SHP77 (cell line): ENCODE measurements around the gene BCAS1.
A peak's percentile ranks its signal among the peaks of the same experiment; 100 is the strongest.

Source experiments
- DNase-seq, 2 experiments: peaks; one replicate each; lab custom pipeline; 2025; lab: John Stamatoyannopoulos, UW

BCAS1 gene

DNA sequence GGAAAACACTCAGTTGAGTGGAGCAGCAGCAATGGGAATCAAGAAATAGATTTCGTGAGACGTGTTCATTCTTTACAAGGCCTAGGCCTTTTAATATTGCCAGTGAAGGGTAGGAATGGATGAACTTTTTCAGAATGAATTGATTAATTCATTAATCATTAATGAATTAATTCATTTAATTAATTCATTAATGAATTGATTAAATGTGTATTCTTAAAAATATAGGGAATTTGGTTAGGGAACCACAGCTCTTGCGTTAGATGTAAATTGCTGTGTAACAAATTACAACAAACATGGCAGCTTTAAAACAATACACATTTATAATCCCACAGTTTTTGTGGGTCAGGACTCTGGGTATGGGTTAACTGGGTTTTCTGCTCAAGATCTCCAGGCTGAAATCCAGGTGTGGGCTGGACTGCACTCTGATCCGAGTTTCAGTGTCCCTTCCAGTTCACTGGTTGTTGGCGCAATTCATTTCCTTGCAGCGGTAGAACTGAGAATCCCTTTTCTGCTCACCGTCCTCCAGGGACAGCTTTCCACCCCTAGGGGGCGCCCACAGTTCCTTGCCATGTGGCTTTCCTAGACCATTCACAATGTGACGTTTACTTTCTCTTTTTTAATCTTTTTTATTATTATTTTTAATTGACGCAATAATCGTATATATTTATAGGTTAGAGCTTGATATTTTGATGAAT is 32.8 kb upstream of the BCAS1 start:
- peak; percentile 58 to 62 for DNase-seq

DNA sequence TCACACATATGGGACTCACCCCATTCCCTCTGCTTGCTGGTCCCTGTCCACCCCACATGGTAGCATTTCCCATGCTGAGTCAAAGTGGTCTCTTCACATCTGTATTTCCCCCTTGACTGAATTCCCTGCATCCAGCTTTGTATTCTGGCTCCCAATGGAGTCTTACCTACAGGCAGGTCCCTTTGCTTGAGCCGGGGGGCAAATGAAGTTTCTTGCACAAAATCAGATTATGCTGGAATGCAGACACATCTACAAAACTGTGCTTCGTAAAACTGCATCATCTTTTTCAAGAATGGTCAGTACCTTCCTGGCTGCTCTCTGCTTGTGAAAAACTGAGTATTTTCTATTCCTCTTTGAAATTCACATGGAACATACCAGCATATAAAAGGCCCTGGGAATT is 32.1 kb upstream of the BCAS1 start:
- no peak for DNase-seq

DNA sequence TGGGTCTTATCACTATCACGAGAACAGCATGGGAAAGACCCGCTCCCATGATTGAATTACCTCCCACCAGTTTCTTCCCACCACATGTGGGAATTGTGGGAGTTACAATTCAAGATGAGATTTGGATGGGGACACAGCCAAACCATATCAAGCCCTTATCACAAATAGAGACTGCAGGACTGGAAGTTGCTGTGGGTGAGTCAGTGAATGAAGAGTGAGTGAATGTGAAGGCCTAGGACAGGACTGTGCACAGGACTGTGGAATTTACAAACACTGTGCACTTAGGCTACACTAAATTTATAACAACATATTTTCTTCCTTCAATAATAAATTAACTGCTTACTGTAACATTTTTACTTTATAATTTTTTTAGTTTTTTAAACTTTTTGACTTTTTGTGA is 30.2 kb upstream of the BCAS1 start:
- no peak for DNase-seq

DNA sequence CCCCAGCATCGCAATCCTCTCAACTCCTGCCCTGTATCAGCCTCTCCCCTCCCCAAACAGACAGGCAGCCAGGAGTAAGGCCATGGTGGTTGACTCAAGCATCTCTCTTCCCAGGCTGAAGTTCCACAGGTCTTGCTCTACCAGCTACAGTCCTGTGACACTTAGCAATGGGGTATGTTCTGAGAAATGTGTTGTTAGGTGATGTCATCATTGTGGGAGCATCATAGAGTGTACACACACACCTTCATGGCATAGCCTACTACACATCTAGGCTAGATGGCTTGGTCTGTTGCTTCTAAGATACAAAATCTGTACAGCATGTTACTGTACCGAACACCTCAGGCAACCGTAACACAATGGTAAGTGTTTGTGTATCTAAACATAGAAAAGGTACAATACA is 29.5 kb upstream of the BCAS1 start:
- no peak for DNase-seq

DNA sequence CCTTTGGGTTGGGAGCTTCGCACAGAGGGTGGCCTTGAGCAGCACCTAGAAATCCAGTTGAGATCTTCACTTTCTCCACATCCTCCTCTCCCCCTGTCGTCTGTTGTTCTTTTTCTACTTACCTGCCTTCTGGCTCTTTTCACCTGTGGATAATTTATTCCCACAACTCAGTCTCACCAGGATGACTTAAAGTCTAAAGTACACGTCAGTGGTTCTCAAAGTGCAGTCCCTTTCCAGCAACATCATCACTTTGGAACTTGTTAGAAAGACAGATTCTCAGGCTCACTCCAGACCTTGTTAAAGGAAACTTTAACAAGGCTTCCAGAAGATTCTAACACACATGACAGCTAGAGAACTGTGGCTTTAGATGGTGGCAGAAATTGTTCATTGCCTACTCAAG is 27.7 kb upstream of the BCAS1 start:
- DNase-seq: no peak

DNA sequence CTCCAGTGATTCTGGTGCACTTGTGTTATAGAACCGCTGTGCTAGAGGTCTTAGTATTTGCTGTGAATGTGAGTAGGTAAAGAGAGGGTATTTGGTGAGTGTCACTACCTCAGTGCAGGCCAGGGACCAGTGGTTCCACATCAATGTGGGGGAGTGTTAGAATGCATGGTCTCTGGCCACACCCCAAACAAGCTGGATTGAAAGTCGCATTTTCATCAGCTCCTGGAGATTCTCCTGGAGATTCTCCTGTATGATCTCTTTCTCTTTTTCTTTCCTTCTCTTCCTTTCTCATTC is 26.8 kb upstream of the BCAS1 start:
- no peak for DNase-seq

DNA sequence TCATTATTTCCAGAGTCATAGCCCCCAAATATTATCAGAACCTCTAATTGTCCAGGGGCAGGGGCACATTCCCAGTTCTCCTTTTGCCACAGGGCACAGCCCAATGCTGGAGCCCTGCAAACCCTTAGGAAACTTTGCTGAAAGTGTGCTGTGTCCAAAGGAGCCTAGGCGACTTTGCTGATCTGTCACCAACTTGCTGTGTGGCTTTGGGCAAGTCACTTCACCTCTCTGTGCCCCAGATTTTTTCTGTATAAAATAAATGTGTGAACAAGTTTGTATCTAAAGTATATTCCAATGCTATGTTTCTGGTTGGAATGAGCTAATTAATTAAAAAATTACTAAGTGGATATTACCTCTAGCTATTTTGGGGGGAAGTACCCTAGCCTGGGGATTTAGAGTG is 25.4 kb upstream of the BCAS1 start:
- no peak for DNase-seq

DNA sequence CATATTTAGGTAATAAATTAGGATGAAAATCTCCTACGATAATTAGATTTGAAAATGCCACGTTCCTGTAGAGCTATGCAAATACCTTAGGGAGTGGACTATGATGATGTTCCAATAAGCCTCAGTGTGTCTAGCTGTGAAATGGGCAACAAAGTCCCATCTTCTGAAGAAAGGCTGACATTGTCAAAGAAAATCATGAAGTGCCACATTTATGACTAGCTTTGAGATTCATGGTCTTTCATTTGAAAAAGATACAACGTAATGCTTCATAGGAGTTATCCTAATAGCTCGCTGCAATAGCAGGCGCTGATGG is 23.8 kb upstream of the BCAS1 start:
- no peak for DNase-seq

DNA sequence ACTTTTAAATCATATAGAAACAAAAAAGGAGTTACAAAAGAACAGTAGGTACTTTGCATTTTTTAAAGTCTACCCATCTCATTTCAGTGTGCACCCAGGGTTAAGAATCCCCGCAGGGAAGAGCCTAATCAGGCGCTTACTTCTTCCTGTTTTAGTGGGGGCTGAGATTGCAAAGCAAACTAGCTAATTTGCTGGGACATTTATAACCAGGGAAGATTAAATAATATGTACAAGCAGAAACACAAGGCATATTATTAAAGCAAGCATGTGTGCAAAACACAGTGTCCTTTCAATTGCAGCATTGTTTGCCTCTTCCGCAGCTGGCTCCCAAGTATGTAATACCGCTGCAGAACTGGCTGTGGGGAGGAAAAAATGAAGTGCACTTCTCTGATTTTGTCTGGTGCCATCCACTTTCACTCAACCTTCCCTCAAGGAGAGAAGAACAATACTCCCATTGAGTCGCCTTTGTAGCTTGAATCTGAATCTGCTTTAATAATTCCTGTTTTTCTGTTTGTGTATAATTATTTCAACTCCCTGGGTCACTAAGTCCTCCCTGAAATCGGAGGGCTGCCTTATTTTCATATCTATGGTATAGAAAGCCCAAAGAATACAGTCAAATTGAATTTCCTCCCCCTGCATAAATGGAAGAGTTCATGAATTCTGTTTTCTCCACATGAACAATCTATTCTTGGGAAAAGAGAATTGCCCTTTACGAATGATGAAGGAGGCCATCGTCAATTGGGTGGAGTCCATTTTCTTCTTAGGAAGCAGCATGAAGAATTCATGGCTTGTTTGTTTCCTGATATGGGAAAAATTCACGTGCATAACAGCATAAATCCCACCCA is 23.3 kb upstream of the BCAS1 start:
- DNase-seq: no peak

DNA sequence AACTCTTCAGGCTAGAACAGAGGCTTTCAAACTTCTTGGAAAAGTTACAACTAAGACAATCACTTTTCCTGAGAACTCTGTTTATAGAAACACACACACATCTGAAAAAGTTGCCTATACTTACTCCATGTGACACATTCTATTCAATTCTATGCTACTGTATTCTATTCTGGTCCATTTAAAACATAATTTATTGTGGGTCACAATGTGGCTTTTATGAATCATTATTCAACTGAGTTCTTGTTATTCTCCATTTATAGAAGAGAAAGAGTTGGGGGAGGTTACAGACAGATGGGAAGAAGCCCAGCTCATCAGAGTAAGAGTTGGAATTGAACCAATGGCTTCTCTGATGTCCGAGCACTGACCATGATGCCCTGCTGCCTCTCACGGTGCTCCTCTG is 21.6 kb upstream of the BCAS1 start:
- no peak for DNase-seq

DNA sequence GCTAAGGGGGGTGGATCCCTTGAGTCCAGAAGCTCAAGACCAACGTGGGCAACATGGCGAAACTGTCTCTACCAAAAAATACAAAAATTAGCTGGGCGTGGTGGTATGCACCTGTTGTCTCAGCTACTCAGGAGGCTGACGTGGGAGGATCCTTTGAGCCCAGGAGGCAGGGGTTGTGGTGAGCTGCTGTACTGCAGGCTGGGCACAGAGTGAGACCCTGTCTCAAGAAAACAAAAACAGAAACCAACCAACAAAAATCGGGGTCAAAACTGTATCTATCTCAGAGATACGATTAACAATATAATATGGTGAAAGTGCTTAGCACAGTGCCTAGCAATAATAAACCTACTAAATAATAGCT is 20.7 kb upstream of the BCAS1 start:
- no peak for DNase-seq

DNA sequence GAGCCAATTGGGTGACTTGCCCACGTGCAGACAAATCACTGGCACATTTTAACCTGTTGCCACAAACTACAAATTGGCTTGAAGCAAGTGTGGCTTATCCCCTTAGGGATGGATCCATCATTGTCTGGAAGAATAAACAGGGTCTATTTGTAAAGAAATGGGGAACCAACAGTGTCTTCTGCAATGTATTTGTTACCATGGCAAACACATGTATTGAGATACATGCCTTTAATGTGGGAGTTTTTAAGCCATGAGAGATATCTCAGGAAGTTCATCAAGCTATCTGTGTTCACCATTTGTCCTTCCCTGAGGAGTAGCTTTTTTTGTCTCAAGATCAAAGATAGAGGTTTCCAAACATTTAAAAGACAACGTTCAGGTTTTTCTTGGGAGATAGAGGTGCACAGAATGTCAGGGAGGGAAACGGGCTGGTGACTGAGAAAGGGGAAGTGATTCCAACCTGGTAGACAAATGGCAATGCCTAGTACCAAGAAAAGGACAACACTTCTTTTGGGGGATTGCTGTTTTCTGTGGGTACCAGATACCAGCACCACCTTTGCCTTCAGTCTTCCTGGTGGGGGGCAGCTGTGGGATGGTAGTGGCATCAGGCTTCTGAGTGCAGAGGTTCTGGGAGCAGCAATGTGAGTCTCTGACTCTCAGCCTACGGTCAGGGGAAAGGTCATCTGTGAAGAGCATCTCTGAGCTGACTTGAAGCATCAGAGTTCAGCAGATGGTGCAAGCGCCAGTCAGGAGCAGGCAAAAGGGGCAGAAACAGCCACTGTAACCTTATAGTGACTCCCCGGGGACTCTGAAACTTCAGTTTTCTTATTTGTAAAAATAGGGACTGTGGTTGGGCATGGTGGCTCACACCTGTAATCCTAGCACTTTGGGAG is 20.1 kb upstream of the BCAS1 start:
- no peak for DNase-seq

DNA sequence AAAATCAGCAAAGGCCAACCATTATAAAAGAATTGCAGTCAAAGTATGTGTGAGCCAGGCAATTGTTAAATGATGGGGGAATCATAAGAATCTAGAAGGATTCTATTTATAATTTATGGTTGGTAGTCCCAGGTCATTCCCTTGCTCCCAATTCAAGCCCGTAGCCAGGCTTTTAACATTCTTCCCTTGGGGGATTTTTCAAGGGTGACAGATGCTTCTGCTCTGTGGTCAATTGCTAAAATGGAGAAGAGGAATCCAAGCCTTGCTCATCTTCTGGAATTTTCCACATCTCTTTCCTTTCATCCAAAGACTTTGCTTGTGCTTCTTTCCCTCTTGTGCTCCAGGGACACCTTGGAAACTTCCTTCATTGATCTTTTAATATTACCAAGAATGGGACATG is 18.0 kb upstream of the BCAS1 start:
- DNase-seq: no peak

DNA sequence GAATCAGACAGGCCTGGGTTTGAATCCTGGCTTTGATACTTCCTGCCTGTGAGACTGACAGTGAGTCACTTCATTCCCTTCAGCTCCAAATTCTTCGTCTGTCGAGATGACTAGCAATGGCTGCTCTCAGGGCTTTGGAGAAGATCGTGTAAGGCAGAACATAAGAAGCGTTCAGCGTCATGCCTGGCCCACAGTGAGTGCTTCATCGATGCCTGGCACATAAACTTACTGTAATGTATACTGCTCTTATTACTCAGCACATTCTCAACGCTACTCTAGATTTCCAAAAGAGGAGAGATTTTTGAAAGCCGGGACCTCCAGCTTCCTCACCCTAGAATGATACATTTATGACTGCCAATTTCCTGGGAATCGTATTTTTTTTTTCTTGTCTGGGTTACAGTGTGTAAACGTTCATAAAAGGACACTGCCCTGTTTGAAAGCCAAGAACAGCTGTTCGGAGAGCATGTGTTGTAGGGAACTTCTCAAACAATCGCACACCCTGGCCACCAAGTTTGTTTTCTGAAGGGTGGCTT is 16.2 kb upstream of the BCAS1 start:
- DNase-seq: no peak

DNA sequence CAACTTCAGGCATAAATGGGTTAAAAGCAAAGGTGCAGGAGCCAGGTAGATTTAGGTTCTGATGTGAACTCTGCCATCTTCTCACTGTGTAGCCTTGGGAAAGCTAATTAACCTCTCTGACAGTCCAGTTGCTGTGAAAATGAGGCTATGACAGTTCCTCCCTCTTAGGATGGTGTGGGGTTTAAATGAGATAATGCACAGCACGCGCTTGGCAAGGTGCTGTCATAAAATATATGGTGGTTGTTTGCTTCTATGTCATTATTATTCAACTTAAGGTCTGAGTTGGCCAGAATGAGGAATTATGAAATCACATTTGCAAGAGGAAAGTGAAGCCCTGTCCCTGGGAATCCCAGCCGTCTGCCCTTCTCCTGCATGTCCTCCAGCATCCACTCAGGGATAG is 15.5 kb upstream of the BCAS1 start:
- DNase-seq: no peak

DNA sequence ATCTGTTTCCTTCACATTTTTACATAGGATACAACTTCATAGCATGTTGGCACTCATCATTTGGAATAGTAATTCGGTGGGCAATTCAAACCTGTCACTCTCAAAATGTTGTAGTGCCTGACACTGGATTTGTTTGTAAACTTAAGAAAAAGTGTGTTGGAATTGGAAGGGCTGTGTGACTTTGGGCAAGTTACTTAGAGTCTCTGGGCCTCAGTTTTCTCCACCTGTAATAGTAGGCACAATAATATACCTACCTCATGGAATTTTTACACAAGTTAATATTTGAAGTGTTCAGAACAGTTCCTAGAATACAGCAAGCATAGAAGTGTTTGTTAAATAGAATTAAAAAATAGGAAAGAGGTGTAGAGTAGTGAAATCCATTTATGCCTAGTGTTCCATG is 15.0 kb upstream of the BCAS1 start:
- DNase-seq: no peak

DNA sequence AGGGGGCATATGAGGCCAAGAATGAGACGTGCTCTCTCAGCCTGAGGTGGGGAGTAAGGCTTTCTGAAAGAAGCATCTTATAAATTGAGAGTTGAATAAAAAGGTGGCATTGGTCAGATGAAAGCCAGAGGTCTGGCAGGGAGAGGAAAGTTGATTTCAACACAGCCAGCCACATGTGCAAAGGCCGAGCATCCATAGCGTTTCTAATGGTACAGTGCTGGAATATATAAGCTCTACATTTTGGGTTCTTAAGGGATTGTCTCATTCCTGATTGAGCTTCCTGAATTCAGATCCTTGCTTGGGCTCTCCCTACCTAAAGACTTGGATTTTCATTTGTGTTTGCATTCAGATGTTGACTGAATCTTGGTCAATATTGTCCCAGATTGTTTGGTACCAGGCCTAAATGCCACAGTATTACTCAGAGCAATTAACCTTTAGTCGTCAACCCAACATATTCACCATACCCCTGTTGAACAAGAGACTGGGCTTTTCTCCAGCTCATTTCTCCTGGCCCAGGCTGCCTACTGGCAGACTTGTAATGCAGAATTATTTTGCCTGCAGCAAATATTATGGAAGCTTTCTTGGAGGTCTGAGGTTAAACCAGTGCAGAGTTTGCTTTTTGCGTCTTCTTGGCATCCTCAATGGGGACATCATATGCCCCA is 14.5 kb upstream of the BCAS1 start:
- DNase-seq: no peak

DNA sequence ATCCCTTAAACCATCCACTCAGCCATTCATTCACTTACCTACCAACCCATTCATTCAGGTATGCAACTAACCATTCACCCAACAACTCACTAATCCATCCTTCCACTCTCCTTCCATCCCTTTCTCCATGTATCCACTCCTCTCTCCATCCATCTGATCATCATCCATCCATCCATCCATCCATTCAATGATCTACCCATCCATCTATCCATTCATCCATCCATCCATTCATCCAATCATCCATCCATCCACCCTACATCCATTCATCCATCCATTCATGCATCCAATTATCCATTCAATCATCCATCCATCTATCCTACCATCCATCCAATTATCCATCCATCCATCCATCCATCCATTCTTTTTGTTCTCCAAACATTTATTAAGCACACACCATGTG is 13.8 kb upstream of the BCAS1 start:
- no peak for DNase-seq

DNA sequence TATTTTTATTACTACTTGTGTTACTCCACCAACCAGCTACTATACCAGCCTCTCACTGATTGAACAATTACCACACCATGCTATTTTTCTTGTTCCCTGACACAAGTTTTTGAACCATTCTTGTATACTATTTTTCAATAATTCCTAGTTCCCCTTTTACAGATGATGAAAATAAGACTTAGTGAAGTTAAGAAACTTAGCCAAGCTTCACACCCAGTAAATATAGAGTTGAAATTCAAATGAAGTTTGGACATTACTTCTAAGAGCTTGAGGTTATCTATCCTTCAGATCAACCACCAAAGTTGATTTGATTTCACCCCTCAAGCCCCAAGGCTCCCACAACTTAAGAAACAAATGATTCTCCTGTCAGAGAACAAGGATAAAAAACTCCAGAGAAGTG is 13.1 kb upstream of the BCAS1 start:
- DNase-seq: no peak

DNA sequence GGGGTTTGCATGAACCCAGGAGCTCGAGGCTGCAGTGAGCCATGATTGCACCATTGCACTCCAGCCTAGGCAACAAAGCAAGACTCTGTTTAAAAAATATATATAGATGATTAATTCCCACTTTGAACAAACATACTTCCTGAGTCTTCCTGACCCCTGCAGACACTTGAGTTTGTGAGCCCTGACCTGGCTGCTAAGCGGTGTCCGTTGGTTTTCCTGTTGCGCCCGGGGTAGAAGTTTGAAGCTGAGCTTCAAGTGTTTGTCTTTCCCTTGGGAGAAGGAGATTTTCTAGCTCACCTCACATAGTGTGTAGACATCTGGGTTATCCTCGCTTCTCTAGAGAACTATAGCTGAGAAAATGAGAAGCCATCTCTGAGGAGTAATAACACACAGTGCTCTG is 11.7 kb upstream of the BCAS1 start:
- no peak for DNase-seq

DNA sequence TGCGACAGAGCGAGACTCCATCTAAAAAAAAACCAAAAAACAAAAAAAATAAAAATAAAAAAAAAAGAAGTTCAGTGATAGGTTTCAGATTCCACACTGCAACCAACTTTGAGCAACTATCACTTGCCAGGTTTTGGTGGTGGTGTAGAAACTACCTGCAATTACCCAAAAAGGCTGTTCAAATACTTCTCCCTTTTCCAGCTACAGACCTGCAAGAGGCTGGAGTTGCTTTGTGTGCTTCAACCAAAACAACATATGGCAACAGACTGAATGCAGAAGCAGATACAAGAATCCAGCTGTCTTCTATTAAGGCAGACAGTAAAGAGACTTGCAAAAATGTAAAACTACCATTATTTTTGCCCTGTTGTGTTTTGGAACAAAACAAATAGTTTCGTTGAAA is 9.3 kb upstream of the BCAS1 start:
- no peak for DNase-seq

DNA sequence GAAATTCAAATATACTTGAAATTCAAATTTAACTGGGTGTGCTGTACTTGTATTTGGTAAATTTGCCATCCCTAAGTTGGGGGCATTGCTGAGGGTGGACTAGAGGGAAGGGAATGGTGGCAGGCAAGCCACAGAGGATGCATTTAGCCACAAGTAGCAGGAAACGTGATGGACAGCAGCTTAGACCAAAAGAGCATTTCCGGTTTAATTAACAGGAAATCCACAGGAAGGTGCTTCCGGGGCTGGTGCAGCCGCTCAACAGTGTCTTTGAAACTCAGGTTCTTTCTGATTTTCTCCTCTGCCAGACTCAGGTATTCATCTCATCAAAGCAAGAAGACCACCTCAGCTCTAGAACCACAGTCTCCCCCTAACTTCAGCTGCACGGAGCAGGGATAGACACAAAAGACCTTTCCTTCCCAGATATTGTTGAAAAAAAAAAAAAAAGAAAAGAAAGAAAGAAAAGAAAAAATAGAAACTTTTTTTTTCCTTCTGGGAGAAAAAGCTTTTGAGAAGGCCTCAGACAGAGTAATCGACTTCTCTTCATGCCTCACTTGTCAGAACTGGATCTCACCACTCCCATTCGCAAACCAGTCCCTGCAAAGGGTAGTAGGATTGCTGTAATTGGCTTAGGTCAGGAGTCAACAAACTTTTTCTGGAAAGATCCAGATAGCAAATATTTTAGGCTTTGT is 8.0 kb upstream of the BCAS1 start:
- DNase-seq: no peak
